Activated CD4-positive, alpha-beta T cell treated with anti-CD3 and anti-CD28 coated beads for 48 hours (primary cell): Measurements from ENCODE around the gene CCDC159.
"Not testable (repeated sequence)": the region's sequence is repeated elsewhere in the genome, so short reads cannot be mapped to it uniquely, and the experiment has no call there.

Experiments
- DNase-seq: peaks from one replicate; pipeline ENCODE4 v3.0.0-alpha.2; 2020

CCDC159 gene

DNA sequence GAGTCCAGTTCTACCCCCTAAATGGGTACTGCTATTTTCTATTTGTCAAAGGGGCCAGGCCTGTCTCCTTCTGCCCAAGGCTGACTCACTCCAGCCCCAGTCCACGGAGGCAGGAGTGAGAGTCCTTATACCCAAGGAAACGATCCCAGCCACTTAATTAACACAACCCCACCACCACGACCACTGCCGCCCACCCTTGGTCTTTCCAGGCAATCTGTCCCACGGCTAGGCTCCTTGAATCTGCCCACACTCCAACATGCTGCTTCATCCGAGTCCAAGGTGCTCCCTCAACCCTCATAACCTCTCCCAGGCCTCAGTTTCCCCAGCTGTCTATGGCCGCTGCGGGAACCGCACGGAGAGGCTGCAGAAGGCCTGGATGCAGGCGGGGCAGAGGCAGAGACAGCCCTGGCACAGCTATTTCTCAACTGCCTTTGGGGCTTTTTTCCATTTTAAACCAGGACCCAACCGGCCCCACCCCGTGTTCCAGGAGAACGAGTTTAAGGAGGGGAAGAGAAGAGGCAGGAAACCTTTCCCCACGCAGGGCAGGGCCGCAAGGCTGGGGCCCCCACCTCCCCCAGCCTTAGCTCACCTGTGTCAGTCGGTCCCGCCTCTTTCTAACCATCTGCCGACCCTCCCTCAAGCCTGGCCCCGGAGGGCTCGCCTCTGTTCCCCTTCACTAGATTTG is 7.6 kb upstream of the CCDC159 start:
- no peak for DNase-seq

DNA sequence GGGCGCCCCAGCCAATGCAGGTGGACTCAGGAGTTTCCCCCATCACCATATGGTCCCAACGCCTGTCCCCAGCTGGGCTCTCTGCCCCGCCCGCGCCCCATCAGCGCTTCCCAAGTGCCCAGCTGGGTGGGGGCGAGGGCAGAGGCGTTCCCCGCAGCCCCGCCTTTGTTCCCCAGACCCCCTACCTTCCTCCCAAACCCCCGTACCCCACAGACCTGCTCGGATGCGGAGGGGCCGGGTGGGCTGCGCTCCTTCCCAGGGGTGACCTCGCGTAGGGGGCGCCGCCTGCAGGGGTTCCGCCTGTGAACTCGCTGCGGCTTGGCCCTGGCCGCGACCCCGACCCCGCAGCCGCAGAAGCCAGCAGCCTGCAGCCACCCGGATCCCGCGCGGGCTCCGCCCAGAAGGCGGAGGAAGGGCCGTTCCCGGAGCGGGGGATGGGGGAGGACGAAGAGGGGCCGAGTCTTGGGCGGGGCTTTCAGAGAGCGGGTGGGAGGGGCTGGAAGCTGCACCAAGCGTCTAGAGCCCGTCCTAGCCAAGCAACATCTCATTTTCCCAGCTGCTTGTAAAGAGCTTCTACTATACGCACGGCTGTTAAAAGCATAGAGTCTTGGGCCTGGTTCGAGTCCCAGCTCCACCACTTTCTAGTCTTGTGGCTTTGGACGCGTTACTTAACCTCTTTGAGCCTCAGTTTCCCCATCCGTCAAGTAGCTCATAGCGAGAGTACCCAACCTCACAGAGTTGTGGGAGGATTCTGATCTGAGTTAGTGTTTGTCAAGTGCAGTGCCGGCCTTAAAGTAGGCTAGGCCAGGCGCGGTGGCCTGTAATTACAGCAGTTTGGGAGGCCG is 6.8 kb upstream of the CCDC159 start, which contains the start of gene RAB3D:
TSS of gene RAB3D (minus strand) at position 404 of the 845 bp plus-strand sequence. CDS start 2,258 bp downstream, outside the sequence.
- DNase-seq, result peak; percentile 91

DNA sequence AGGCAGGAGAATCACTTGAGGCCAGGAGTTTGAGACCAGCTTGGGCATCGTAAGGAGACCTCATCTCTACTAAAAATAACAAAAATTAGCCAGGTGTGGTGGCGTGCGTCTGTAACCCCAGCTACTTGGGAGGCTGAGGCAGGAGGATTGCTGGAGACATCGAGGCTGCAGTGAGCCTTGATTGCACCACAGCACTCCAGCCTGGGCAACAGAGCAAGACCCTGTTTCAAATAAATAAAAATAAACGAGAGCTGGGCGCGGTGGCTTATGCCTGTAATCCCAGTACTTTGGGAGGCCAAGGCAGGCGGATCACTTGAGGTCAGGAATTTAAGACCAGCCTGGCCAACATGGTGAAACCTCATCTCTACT is 6.2 kb upstream of the CCDC159 start:
- DNase-seq, result not testable (repeated sequence)

DNA sequence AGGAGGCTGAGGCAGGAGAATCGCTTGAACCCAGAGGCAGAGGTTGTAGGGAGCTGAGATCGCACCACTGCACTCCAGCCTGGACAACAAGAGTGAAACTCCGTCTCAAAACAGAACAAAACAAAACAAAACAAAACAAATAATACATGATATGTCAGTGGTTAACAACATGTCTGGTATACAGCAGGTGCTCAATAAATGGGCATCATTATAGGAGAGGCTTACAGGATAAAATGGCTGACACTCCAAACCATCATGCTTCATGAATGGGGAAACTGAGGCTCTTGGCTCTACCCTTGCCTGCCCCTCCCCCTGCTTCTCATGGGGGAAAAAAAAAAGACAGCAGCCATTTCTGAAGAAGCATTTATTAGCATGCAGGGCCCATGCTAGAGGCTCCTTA is 3.9 kb upstream of the CCDC159 start:
- no peak for DNase-seq

DNA sequence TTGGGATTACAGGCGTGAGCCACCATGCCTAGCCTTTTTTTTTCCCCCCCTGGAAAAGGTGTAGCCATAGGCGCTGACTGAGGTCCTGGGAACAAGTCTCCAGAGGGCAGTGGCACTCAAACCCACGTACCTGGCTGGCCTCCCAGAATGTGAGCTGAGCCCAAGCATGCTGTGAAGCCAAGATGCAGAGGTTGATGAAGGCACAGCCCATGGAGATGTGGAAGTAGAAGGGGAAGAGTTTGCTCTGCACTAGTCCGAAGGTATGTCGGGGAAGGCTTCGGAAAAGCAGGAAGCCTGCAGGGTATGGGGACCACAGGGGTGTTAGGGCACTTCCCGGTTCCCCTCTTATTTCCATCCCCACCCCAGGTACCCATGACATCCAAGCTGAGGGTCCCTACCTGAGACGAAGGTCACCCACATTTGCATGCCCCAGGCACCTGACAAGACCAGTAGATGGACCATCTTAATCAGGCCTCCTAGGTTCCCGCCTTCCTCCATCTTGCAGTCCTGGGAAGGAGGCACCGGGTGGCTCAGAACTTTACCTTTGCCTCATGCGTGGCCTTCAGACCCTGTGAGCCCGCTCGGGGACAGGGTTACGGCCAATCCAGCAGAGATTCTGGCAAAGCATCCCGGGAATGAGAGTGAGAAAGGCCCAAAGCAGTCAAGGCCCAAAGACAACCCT is 1.1 kb upstream of the CCDC159 start:
- no peak for DNase-seq

DNA sequence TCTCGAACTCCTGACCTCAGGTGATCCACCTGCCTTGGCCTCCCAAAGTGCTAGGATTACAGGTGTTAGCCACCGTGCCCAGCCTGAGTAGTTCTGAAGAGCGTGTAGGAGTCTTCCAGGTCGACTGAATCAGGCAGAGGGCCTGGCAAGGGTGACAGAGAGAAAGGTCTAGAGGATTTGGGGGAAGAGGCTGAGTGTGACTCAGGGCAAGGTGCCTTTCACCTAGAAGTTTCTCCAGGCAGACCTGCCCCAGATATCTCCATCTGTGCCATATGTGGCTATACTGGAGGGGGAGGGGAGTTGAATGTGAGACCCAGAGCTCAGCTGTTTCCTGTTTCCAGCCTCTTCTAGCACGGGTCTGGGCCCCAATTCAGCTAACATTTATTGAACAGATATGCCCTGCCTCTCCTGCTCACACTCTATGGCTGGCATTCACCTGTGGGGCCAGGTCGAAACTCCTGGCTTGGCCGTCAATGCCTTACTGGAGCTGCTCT is 1.3 kb downstream of the CCDC159 start:
- DNase-seq, result no peak

DNA sequence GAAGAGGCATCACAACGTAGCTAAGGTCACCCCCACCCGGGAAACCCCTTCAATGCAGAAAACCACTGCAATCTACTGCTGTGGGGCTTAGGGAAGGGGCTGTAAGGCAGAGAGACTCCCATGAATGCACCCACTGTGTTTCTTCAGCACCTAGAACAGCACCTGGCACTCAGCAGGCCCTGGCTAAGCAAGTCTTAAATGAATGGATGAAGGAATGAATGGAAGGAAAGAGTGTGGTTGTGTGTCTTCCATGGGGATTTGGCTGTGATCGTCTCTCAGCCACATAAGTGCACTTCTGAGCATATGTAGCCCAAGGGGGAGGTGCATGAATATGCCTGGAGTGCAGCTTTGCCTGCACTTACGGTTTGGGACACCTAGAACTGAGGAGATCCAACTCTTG is 2.9 kb downstream of the CCDC159 start:
- DNase-seq, result no peak

DNA sequence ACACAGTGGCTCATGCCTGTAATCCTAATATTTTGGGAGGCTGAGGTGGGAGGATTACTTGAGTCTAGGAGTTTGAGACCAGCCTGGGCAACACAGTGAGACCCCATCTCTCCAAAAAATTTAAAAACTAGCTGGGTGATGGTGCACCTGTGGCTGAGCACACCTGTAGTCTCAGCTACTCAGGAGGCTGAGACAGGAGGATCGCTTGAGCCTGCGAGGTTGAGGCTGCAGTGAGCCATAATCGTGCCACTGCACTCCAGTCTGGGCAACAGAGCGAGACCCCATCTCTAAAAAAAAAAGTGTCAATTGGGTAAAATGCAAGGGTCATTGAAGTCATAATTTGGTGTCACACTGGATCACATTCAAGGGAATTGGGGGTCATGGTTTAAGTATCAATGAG is 7.8 kb downstream of the CCDC159 start:
- not testable (repeated sequence) for DNase-seq

DNA sequence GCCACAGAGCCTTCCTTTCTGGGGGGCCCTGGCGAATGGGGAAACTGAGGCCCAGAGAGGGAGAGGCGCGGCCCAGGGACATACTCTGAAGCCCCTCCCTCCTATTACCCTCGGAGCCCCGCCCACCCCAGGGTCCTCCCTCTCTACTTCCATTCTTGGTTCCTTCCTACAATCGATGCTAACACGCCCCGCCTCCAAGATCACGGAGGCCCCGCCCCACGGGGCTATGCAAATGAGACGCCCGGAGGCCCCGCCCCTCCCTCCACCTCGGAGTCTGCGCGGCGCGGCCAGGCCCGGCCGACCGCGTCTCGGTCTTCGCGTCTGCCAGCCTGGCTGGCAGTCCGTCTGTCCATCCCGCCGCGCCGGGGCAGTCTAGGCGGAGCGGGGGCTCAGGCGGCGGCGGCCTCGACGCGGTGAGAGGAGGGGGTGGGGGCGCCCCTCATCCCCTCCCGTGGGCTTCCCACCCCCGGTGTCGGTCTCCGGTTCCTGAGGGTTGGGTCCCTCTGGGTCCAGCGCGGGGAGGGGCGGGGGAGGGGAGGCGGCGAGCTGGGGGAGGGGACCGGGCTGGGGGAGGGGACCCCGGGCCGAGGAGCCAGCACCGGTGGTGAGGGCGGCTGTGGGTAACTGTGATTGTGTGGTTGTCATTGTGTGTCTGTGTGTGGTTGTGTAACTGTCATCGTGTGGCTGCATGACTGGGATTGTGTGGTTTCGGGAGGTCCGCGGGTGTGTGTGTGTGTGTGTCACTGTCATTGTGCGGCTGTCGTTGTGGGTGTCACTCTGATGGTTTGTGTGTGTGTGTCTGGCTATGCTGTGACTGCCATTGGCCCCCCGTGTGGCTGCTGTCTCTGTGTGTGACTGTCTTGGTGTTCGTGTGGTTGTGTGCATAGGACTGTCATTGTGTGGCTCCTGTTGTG is 9.1 kb downstream of the CCDC159 start, which contains the start of gene PLPPR2:
TSS of gene PLPPR2 (plus strand) at position 273 of the 914 bp plus-strand sequence. CDS start 2,242 bp downstream, outside the sequence.
- peak; percentile 94 for DNase-seq

DNA sequence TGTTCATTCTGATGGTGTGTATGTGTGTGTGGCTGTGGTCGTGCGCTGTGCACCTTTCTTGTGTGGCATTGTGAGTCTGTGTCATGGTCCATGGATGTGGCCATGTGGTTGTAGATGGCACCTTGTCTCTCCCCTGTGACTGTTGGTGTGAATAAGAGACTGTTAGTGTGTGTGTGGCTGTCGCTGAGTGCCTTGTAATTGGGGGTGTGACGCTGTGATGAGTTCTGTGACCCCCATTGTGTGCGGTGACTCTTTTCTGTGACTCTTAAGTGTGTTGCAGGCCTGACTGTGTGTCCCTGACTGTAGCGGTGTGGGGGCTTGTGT is 9.7 kb downstream of the CCDC159 start:
- DNase-seq, result no peak

DNA sequence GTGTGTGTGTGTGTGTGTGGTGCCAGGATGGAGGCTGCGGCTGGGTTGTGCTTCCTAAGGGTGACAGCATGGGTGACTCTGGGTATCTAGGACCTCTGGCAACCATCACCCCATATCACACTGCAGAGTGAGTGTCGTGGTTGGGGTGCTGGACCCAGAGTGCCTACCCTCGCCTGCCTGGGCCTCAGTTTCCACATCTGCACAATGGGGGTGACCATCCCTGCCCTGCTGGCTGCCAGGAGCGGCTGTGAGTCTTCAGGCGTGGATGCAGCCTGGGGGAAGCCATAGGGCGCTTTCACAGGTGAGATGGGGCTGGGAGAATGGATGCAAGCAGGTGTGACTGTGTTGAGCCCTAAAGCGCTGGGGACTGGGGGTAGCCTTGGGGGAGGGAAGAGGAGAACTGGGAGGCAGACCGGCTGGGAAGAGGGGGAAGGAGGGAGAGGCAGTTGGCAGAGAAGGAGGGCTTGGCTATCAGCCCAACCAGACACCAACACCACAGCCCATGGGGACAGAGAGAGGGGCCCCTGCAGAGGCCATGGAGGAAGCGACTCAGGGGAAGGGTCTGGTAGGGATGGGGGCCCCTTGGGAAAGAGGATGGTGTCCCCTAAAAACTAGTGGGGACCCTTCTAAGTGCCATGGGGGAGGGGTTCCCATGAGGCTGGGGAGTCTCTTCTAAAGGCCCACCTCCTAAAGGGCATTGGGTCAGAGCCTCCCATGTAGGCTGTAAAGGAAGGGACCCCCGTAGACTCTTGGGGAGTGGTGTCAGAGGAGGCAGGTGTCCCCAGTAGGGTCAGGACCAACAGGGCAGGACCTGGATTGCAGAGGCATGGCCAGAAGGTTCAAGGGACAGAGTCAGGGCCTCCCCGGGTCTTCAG is 10.6 kb downstream of the CCDC159 start:
- DNase-seq, result no peak

DNA sequence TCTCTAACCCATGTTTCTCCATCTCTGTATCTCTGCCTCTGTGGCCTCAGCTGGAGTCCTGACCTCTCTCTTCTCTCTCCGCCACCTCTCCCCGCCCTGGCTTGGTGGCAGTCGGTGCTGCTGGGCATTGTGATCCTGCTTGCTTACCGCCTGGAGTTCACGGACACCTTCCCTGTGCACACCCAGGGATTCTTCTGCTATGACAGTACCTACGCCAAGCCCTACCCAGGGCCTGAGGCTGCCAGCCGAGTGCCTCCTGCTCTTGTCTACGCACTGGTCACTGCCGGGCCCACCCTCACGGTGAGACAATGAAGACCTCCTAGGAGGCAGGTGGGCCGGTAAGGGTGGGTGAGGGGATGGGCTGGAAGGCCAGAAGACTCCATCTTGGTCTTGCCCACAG is 13.1 kb downstream of the CCDC159 start:
- DNase-seq, result no peak

DNA sequence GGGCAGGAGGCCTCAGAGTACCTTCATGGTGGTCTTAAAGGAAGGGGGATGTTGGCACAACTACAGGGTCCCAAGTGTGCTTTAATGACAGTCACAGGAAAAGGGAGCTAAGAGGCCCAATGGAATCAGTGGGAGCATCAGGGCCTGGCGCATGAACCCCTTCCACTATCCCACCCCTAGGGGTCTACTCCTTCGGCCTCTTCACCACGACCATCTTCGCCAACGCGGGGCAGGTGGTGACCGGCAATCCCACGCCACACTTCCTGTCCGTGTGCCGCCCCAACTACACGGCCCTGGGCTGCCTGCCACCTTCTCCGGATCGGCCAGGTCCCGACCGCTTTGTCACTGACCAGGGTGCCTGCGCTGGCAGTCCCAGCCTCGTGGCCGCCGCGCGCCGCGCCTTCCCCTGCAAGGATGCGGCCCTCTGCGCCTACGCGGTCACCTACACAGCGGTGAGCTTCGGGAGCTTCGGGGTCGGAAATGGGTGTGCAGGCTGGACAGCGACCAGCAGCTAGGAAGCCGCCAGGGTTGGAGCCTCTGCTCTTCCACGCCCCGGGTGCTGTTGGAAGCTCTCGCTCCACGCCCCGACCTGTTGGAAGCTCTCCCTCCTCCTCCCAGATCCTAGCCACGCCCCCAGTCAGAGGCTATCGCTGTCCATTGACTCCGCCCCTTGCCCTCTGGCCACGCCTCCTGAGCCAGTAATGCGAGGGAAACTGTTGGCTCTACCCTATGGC is 14.9 kb downstream of the CCDC159 start:
- peak; percentile 58 for DNase-seq

DNA sequence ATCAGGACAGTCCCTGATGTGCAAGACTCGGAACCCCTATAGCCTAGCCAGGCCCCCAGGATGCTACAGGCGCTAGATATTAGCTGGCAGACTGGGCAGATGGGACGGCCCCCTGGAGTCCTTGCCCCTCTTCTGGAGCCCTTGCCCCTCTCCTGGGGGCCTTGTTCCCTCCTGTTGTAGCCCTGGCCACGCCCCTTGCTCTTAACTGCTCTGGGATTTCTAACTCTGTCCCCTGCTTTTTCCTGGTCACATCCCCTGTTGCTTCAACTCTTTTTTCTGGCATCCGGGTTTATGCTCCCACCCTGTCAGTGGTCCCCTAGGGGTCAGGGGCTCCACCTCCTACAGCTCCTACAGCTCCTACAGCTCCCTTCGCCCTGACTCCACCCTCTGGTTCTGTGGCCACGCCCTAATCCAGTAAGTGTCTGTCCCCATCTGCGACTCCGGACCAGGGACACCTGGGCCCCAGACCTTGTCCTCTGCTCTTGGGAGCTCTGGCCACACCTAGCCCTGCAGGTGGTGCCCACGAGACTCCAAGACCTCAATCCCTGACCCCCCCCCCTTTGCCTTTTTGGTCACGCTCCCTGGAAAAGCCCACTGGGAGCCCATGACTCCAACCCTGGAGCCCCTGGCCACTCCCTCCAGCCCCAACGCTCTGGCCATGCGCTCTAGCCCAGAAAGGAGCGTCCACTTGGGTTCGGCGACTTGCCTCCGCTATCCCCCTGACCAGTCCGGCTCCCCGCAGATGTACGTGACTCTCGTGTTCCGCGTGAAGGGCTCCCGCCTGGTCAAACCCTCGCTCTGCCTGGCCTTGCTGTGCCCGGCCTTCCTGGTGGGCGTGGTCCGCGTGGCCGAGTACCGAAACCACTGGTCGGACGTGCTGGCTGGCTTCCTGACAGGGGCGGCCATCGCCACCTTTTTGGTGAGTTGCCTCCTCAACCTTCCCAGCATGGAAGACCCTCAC is 15.7 kb downstream of the CCDC159 start:
- DNase-seq, result no peak

DNA sequence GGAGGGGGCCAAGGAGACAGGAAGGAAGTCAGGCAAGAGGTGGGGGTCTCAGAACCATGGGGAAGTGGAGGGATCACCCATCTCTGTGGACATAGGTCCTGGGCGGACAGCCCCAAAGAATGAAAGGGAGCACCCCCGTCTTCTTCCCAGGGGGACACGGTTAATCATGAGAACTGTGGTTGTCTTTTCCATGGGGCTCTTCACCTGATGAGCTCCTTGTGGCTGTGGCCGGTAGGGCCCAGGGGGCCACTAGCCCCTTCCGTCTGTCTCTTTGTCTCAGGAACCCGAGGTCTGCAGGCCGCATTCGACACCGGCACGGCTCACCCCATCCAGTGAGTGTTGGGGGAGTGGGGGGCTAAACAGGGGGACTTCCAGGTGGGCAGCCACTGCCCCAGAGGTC is 17.6 kb downstream of the CCDC159 start:
- DNase-seq, result no peak

DNA sequence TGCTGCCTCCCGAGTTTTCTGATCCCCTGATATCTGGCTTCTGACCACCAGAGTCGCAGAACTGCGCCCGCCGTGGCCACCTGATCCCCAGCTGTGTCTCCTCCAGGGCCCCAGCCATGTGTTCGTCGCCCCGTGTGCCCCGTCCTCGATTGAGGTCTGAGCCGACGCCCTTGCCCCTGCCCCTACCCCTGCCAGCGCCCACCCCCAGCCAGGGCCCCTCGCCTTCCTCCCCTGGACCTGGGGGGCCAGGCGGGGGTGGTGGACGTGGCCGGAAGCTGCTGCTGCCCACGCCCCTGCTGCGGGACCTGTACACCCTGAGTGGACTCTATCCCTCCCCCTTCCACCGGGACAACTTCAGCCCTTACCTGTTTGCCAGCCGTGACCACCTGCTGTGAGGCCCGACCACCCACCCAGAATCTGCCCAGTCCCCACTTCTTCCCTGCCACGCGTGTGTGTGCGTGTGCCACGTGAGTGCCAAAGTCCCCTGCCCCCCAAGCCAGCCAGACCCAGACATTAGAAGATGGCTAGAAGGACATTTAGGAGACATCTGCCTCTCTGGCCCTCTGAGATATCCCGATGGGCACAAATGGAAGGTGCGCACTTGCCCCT is 18.1 kb downstream of the CCDC159 start:
- no peak for DNase-seq

DNA sequence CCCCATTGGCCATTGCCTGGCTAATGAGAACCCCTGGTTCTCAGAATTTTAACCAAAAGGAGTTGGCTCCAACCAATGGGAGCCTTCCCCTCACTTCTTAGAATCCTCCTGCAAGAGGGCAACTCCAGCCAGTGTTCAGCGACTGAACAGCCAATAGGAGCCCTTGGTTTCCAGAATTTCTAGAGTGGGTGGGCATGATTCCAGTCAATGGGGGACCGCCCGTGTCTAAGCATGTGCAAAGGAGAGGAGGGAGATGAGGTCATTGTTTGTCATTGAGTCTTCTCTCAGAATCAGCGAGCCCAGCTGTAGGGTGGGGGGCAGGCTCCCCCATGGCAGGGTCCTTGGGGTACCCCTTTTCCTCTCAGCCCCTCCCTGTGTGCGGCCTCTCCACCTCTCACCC is 18.6 kb downstream of the CCDC159 start:
- no peak for DNase-seq

DNA sequence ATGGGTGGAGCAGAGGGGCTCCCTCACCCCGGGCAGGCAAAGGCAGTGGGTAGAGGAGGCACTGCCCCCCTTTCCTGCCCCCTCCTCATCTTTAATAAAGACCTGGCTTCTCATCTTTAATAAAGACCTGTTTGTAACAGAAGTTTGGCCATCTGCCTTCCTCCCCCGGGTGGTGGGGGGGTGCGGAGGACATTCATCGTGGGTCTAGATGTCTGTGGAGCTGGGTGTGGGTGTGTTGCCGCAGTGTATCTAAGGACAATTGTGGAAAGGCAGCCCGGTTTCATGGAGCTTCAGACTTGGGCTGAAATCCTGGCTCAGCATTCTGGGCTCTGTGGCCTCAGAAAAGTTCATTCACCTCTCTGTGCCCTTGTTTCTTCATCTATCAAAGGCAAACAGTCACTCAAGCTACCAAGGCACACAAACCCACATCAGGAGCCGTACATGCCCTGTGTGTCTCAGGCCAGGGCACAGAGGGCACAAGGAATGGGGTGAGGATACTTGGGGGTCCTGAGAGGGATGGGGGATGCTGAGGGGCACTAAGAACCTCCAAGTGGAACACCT is 19.3 kb downstream of the CCDC159 start:
- no peak for DNase-seq

DNA sequence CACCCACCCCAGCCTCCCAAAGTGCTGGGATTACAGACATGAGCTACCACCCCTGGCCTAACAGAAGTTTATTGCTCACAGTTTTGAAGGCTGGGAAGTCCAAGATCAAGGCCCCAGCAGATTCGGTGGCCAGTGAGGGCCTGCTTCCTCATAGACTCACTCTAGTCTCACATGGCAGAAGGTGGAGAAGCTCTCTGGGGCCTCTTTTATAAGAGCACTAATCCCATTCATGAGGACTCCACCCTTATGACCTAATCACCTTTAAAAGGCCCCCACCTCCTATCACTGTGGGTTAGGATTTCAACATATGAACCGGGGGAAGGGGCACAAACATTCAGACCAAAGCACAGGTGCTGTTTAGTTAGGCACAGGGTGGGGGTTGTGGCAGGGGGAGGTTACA is 21.2 kb downstream of the CCDC159 start:
- DNase-seq, result no peak
